Breast epithelium (tissue), 4 donors: Measurements from ENCODE around the gene MYO1H. TPM values are rescaled to one million over a fixed set of nuclear protein-coding genes. Genes with fewer than 3 reads are reported as not detected.

Experiments used
- DNase-seq, 2 donors: peaks; one replicate each; pipeline ENCODE4 v3.0.0-alpha.2; 2019; ENCODE audit warnings: low spot score in 2 of 2
- H3K27ac ChIP-seq, 2 donors: fragments of 200-600 bp; sonication (generic) in 1 of 2; one replicate each; pipeline ENCODE4 v1.5.1; 2016 to 2019; ENCODE audit warnings: mild to moderate bottlenecking in 1 of 2
- H3K27me3 ChIP-seq, 2 donors: fragments of 200-600 bp; sonication (generic) in 1 of 2; one replicate each; pipeline versions ENCODE4 v1.5.1 to v1.6.0; 2017 to 2019; ENCODE audit warnings: control low read depth in 1 of 2, mild to moderate bottlenecking in 1 of 2
- H3K36me3 ChIP-seq: fragments of 200-600 bp; one replicate; pipeline ENCODE4 v1.5.1; 2019
- H3K4me1 ChIP-seq, 2 donors: fragments of 200-600 bp; sonication (generic); one replicate each; pipeline ENCODE4 v1.5.1; 2016 to 2019; ENCODE audit warnings: control low read depth in 1 of 2
- H3K4me3 ChIP-seq, 3 donors: fragments of 200-600 bp; sonication (generic); 1 replicate in 2 of 3; 2 replicates in 1 of 3; pipeline ENCODE4 v1.5.1; 2016 to 2019; ENCODE audit warnings: mild to moderate bottlenecking in 3 of 3, moderate library complexity in 2 of 3
- H3K9me3 ChIP-seq, 2 donors: fragments of 200-600 bp; sonication (generic) in 1 of 2; one replicate each; pipeline ENCODE4 v1.5.1; 2016 to 2019; ENCODE audit warnings: control low read depth in 1 of 2
- POLR2A ChIP-seq: fragments of 450-650 bp; IDR thresholded peaks from one replicate; pipeline ENCODE4 v1.6.1; 2016; ENCODE audit warnings: antibody characterized with exemption, mild to moderate bottlenecking, moderate library complexity
- POLR2AphosphoS5 ChIP-seq, 3 donors: sonication (generic); formaldehyde crosslinking; IDR thresholded peaks; one replicate each; pipeline ENCODE4 v1.6.1; 2017; ENCODE audit warnings: antibody characterized with exemption in 3 of 3
- intact Hi-C: fragments of 100-400 bp; cut with DNase I; formaldehyde crosslinking; loops from one replicate; pipeline ENCODE4 v1.15.1; 2023; ENCODE audit warnings: low total_unique reads
- total RNA-seq, 3 donors: library from RNA; depleted of rRNA; stranded (reverse); fragments of >200 nt; gene quantifications; one replicate each; pipeline ENCODE4 v1.1.0, GENCODE V29; 2016
- TF ChIP-seq, protein P1 (sequence below), 3 donors: fragments of 450-650 bp; IDR thresholded peaks; one replicate each; pipeline ENCODE4 v1.5.1; 2016 to 2017; ENCODE audit warnings: antibody characterized with exemption in 3 of 3, mild to moderate bottlenecking in 3 of 3, moderate library complexity in 3 of 3

Gene MYO1H
- total RNA-seq, 3 donors from 2014 or later, result under 0.01 to 2.0 (median 0.16) TPM

DNA sequence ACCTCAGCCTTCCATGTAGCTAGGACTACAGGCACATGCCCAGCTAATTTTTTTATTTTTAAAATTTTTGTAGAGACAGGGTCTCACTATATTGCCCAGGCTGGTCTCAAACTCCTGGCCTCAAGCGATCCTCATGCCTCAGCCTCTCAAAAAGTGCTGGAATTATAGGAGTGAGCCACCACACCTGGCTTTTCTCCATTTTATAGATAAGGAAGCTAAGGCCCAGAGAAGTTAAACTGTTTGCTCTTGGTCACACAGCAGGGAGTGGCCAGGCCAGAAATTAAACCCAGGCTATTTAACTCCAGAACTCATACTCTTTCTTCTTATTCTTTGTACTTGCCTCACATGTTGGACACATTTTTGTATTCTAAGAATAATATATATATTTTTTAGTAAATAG lies 146.2 kb downstream of the MYO1H start:
- Histone ChIP-seq H3K4me3 (no peak overlapping the region), H3K9me3 (no peaks in the 10 kb centered on the region), H3K4me1 (no peaks in the 10 kb centered on the region), H3K27me3 (no peaks in the 10 kb centered on the region), H3K27ac (no peak overlapping the region), H3K36me3 (peaks cover 27% of the 10 kb centered on the region)
- TF ChIP-seq POLR2AphosphoS5 (IDR thresholded peaks at IDR 0.05) (no peak), POLR2A (no peak)
- TF ChIP-seq, protein P1, sequence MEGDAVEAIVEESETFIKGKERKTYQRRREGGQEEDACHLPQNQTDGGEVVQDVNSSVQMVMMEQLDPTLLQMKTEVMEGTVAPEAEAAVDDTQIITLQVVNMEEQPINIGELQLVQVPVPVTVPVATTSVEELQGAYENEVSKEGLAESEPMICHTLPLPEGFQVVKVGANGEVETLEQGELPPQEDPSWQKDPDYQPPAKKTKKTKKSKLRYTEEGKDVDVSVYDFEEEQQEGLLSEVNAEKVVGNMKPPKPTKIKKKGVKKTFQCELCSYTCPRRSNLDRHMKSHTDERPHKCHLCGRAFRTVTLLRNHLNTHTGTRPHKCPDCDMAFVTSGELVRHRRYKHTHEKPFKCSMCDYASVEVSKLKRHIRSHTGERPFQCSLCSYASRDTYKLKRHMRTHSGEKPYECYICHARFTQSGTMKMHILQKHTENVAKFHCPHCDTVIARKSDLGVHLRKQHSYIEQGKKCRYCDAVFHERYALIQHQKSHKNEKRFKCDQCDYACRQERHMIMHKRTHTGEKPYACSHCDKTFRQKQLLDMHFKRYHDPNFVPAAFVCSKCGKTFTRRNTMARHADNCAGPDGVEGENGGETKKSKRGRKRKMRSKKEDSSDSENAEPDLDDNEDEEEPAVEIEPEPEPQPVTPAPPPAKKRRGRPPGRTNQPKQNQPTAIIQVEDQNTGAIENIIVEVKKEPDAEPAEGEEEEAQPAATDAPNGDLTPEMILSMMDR (IDR thresholded peaks at IDR 0.05), result no peak
- intact Hi-C loops, result no loop called here
- DNase-seq, result no peak

DNA sequence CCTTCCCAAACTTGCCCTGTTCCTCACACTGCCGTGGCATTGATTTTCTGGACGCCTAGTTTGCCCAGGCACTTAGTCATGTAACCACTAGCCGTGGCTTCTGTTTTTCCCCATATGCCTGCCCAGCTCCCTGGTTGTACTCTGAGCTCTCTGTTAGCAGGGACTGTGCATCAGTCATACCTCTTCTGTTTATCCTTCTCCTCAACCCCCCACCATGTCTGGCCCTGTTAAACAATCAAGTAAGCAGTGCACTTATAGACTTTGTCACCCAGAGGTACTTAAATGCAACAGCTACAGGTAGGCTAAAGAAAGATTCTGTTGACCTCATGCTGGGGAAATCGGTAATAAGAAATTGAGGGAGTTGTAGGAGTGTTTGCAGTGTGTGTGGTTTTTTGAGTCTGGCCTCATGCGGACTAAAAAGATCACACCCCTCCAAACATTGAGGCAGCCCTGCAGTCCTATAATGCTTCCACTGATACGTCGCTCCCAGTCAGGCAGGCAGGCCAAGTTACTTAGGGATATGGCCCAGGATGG lies 146.7 kb downstream of the MYO1H start:
- Histone ChIP-seq H3K4me3 (no peak overlapping the region), H3K4me1 (no peaks in the 10 kb centered on the region), H3K27me3 (no peaks in the 10 kb centered on the region), H3K36me3 (peaks cover 22% of the 10 kb centered on the region), H3K27ac (no peak overlapping the region), H3K9me3 (no peaks in the 10 kb centered on the region)
- DNase-seq, result no peak
- intact Hi-C loops, result no loop called here
- TF ChIP-seq POLR2AphosphoS5 (IDR thresholded peaks at IDR 0.05) (no peak), POLR2A (no peak)
- TF ChIP-seq, protein P1 (IDR thresholded peaks at IDR 0.05), result no peak

DNA sequence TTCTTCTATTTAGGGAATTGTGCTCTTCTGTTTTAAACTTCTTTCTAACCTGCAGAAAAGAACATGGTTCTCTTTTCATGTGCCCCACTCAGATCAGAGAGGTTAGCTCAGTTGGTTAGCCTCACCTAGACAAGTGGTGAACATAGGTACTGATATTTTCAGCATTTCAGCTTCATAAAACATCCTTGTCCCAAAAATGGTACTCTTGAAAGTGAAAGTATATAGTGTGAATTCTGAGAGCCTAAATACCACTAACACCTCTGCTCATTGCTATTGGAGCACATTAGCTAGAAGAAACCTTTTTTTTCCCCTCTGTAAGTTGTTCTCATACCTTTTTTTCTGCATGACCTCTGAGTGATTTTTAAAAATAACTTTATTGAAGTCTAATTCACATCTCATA lies 147.3 kb downstream of the MYO1H start:
- Histone ChIP-seq H3K36me3 (peaks cover 17% of the 10 kb centered on the region), H3K9me3 (no peaks in the 10 kb centered on the region), H3K4me3 (no peak overlapping the region), H3K4me1 (no peaks in the 10 kb centered on the region), H3K27ac (no peak overlapping the region), H3K27me3 (no peaks in the 10 kb centered on the region)
- no peak for TF ChIP-seq POLR2AphosphoS5 (IDR thresholded peaks at IDR 0.05)
- TF ChIP-seq, protein P1 (IDR thresholded peaks at IDR 0.05), result no peak
- TF ChIP-seq POLR2A, result no peak
- no peak for DNase-seq
- intact Hi-C loops, result no loop called here

DNA sequence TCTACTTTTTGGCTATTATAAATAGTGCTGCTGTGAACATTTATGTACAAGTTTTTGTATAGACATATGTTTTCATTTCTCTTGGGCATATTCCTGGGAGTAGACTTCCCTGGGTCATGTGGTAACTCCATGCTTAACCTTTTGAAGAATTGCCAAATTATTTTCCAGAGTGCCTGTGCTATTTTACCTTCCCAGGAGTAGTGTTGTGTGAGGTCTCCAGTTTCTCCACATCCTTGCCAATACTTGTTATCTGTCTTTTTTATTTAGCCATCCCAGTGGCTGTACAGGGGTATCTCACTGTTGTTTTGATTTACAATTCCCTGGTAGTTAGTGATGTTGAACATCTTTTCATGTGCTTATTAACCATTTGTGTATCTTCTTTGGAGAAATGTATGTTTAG lies 148.6 kb downstream of the MYO1H start:
- Histone ChIP-seq H3K4me1 (no peaks in the 10 kb centered on the region), H3K36me3 (peaks cover 15% of the 10 kb centered on the region), H3K4me3 (no peak overlapping the region), H3K27me3 (no peaks in the 10 kb centered on the region), H3K9me3 (no peaks in the 10 kb centered on the region), H3K27ac (no peak overlapping the region)
- intact Hi-C loops, result no loop called here
- DNase-seq, result no peak
- no peak for TF ChIP-seq POLR2AphosphoS5 (IDR thresholded peaks at IDR 0.05)
- TF ChIP-seq, protein P1 (IDR thresholded peaks at IDR 0.05), result no peak
- TF ChIP-seq POLR2A, result no peak

DNA sequence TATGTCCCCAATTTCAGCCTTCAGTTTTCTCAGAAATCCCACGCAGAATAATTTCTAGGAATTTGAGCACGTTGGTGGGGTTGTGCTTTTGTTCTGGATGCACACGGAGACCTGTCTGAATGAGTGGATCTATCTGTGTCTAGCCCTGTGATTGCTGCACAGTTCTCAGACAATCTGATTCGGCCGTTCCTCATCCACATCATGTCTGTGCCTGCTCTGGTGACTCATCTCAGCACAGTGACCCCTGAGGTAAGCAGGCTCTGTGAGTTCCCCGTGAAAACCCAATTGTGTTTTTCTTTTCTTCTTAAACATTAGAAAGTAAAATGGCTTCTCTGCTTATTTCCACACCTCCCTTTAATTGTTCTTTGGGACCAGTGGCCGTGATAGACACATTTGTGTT lies 150.0 kb downstream of the MYO1H start:
- no peaks in the 10 kb centered on the region for H3K4me1 ChIP-seq
- no peaks in the 10 kb centered on the region for H3K9me3 ChIP-seq
- no peak overlapping the region for H3K27ac ChIP-seq
- no peak for DNase-seq
- no peaks in the 10 kb centered on the region for H3K27me3 ChIP-seq
- no peak overlapping the region for H3K4me3 ChIP-seq
- intact Hi-C loops, result no loop called here
- TF ChIP-seq, protein P1 (IDR thresholded peaks at IDR 0.05), result no peak
- TF ChIP-seq POLR2A, result no peak
- no peak for TF ChIP-seq POLR2AphosphoS5 (IDR thresholded peaks at IDR 0.05)
- H3K36me3 ChIP-seq, result peaks cover 15% of the 10 kb centered on the region

Other genes with a start within 250 kb of the MYO1H start
- gene ACACB, start 231.3 kb upstream of the MYO1H start, total RNA-seq, result 100 to 1,000 TPM; 223 to 957 (median 301) TPM
- gene FOXN4, start 38.6 kb upstream of the MYO1H start, total RNA-seq, result not detected
- gene KCTD10, start 129.4 kb downstream of the MYO1H start, total RNA-seq, result 10 to 100 TPM; 65.3 to 86.2 (median 70.4) TPM
- 10 to 100 TPM; 34.7 to 54.7 (median 47.7) TPM for gene UBE3B, start 129.7 kb downstream of the MYO1H start, total RNA-seq
- gene MMAB, start 225.6 kb downstream of the MYO1H start, total RNA-seq, result 10 to 100 TPM; 23.9 to 29.1 (median 28.6) TPM
- 10 to 100 TPM in 2 of 3 donors, 1 to 10 TPM in 1; 8.8 to 18.4 (median 17.6) TPM for gene MVK, start 225.9 kb downstream of the MYO1H start, total RNA-seq